Measurements from ENCODE around the gene MRTFA. TPM values are rescaled to one million over a fixed set of nuclear protein-coding genes. Genes with fewer than 3 reads are reported as not detected.

The MRTFA gene
- polyA plus RNA-seq, 1 experiment: 8.9 TPM

DNA sequence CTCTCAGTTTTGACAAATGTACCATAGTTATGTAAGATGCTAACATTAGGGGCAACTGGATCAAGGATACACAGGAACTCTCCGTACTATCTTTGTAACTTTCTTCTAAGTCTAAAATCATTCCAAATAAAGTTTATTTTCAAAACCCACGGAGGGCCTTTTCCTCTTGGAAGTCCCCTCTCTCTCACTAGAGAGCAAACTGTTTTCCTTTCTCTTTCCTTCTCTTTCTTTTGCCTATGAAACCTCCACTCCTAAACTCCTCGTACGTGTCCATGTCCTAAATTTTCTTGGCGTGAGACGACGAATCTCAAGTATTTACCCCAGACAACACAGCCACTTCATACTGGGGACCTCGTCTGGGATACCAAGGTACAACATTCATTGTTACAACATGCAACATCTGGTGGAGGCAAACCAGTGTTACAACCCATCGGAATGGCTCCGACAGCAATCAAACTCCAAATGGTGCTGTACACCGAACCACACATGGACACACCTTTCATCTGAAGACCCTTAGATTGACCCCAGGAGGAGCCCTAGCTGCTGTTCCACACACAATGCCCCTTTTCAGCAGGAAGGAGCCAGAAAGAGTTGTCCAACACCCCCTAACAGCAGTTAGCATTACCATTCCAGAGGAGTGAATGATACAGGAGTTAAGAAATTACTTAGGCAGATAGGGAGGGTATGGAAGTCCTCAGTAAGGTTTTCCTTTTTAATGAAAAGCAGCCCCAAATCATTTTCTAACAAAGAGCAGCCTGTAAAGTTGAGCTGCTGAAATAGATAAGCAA lies 158.0 kb downstream of the MRTFA start:
- POLR2A ChIA-PET: no interaction called here
- no peak overlapping the region for H3K4me3 ChIP-seq (ENCODE audit: low read depth, low read length)
- DNase-seq (ENCODE audit: low read depth): no peak
- H3K36me3 ChIP-seq (ENCODE audit: control insufficient read depth, insufficient read depth, low read length): no peaks in the 10 kb centered on the region
- CTCF ChIA-PET: interaction anchor here (1.0 to 2.5 kb wide), 3 partner anchors 9 to 42 kb away, joined by 3 to 6 read pairs (median 6); no protein-coding TSS in a partner anchor
- TF ChIP-seq, protein P1, sequence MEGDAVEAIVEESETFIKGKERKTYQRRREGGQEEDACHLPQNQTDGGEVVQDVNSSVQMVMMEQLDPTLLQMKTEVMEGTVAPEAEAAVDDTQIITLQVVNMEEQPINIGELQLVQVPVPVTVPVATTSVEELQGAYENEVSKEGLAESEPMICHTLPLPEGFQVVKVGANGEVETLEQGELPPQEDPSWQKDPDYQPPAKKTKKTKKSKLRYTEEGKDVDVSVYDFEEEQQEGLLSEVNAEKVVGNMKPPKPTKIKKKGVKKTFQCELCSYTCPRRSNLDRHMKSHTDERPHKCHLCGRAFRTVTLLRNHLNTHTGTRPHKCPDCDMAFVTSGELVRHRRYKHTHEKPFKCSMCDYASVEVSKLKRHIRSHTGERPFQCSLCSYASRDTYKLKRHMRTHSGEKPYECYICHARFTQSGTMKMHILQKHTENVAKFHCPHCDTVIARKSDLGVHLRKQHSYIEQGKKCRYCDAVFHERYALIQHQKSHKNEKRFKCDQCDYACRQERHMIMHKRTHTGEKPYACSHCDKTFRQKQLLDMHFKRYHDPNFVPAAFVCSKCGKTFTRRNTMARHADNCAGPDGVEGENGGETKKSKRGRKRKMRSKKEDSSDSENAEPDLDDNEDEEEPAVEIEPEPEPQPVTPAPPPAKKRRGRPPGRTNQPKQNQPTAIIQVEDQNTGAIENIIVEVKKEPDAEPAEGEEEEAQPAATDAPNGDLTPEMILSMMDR (IDR thresholded peaks at IDR 0.05; ENCODE audit: insufficient read depth, low read depth, low read length): no peak
- no peaks in the 10 kb centered on the region for H3K27me3 ChIP-seq (ENCODE audit: control insufficient read depth, insufficient read depth, low read length)

DNA sequence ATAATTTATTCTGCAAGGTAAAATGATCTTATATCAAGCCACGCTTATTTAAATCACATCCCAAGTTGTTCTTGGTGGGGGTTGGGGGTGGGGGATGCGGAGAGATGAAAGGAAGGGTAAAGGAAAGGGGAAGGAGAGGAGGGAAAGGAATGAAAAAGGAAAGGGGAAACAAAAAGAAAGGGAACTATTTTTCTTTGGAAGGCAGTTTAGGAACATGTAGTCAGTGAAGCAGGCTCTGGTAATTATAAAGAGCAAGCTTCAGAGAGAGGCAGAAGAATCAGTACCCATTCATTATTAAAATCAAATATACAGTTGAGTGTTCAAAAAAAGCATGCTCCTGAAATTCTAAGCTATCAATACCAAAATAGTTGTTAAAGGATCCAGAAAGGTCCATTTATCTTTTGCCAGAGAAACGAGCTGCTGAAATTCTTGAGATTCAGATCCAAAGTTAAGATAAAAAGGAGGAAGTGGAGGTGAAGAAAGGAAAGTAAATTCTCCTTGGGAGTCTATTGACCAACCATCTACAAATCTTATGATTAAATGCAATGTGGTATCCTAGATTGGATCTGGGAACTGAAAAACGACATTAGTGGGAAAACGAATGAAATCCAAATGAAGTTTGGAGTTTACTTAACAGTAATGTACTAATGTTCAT lies 158.7 kb downstream of the MRTFA start:
- no peak for DNase-seq (ENCODE audit: low read depth)
- ChIA-PET CTCF (interaction anchor here (1.4 kb wide), 1 partner anchor 41 kb away, joined by 3 read pairs; no protein-coding TSS in a partner anchor), POLR2A (no interaction called here)
- no peak overlapping the region for H3K4me3 ChIP-seq (ENCODE audit: low read depth, low read length)
- no peaks in the 10 kb centered on the region for H3K36me3 ChIP-seq (ENCODE audit: control insufficient read depth, insufficient read depth, low read length)
- TF ChIP-seq, protein P1 (IDR thresholded peaks at IDR 0.05; ENCODE audit: insufficient read depth, low read depth, low read length): no peak
- H3K27me3 ChIP-seq (ENCODE audit: control insufficient read depth, insufficient read depth, low read length): no peaks in the 10 kb centered on the region

DNA sequence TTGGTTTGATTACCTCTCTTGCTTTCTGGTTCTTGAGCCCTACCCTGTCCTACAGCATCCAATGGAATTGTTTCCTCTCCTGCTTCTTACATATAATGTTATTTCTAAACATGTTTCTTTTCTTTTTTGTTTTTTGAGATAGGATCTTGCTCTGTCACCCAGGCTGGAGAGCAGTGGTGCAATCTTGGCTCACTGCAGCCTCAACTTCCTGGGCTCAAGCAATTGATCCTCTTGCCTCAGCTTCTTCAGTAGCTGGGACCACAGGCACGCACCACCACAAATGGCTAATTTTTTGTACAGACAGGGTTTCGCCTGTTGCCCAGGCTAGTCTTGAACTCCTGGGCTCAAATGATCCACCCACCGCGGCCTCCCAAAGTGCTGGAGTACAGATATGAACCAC lies 160.2 kb downstream of the MRTFA start:
- Histone ChIP-seq H3K27me3 (ENCODE audit: control insufficient read depth, insufficient read depth, low read length) (no peaks in the 10 kb centered on the region), H3K36me3 (ENCODE audit: control insufficient read depth, insufficient read depth, low read length) (no peaks in the 10 kb centered on the region), H3K4me3 (ENCODE audit: low read depth, low read length) (no peak overlapping the region)
- ChIA-PET CTCF (no interaction called here), POLR2A (no interaction called here)
- no peak for DNase-seq (ENCODE audit: low read depth)
- TF ChIP-seq, protein P1 (IDR thresholded peaks at IDR 0.05; ENCODE audit: insufficient read depth, low read depth, low read length): no peak

DNA sequence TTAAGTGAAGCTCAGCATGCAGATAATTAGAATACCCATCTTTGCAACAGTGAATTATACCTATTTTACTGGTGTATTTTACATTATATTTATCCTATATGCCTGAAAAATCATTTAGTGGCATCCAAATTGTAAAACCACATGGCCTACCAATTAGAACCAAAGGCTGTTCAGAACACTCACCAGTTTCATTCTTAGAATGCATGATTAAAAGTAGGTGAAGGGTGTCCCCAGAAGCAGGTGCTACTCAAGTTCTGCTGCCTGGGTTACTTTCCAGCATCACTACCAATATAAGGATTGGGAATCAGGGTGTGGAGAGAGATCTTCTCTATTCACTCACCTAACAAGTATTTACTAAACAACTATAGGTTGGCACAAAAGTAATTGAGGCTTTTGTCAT lies 162.8 kb downstream of the MRTFA start:
- no peak for DNase-seq (ENCODE audit: low read depth)
- H3K27me3 ChIP-seq (ENCODE audit: control insufficient read depth, insufficient read depth, low read length): no peaks in the 10 kb centered on the region
- ChIA-PET CTCF (interaction anchor here (0.7 to 1.6 kb wide), 4 partner anchors 14 to 173 kb away, joined by 4 to 5 read pairs (median 4); no protein-coding TSS in a partner anchor), POLR2A (no interaction called here)
- no peak overlapping the region for H3K4me3 ChIP-seq (ENCODE audit: low read depth, low read length)
- H3K36me3 ChIP-seq (ENCODE audit: control insufficient read depth, insufficient read depth, low read length): no peaks in the 10 kb centered on the region
- TF ChIP-seq, protein P1 (IDR thresholded peaks at IDR 0.05; ENCODE audit: insufficient read depth, low read depth, low read length): no peak

DNA sequence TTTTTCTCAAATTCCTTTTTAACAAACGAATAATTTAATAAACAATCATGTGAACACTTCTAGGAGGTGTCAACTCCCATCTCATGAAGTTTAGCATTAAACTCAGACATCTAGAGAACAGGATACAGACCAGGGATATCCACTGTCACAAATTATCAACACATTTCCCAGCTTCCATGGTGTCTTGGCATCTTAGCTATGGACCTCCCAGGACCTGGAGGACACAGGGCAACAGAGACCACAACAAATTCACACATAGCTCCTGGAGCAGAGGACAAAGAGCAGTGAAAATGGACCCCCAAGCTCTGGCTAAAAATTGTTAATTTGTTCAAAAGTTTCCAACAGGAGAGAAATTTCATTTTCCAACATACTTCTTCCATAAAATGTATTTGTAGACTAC lies 163.9 kb downstream of the MRTFA start:
- H3K4me3 ChIP-seq (ENCODE audit: low read depth, low read length): no peak overlapping the region
- ChIA-PET CTCF (interaction anchor here (1.3 kb wide), 1 partner anchor 12 kb away, joined by 3 read pairs; no protein-coding TSS in a partner anchor), POLR2A (no interaction called here)
- TF ChIP-seq, protein P1 (IDR thresholded peaks at IDR 0.05; ENCODE audit: insufficient read depth, low read depth, low read length): no peak
- H3K27me3 ChIP-seq (ENCODE audit: control insufficient read depth, insufficient read depth, low read length): no peaks in the 10 kb centered on the region
- no peaks in the 10 kb centered on the region for H3K36me3 ChIP-seq (ENCODE audit: control insufficient read depth, insufficient read depth, low read length)
- no peak for DNase-seq (ENCODE audit: low read depth)
